Esophagus muscularis mucosa (tissue), 4 donors: Measurements from ENCODE around the gene AKT3. TPM values are rescaled to one million over a fixed set of nuclear protein-coding genes. Genes with fewer than 3 reads are reported as not detected.

Experiments used
- DNase-seq: peaks from one replicate; pipeline ENCODE4 v3.0.0-alpha.2; 2017; ENCODE audit errors: extremely low spot score
- H3K27ac ChIP-seq, 4 donors: fragments of 200-600 bp; sonication (generic); replicated peaks in 1 of 4; 1 replicate in 3 of 4; 2 replicates in 1 of 4; pipeline ENCODE4 v1.5.1; 2016 to 2019; ENCODE audit warnings: mild to moderate bottlenecking in 1 of 4
- H3K27me3 ChIP-seq, 4 donors: fragments of 200-600 bp; sonication (generic); one replicate each; pipeline versions ENCODE4 v1.5.1 to v1.6.0; 2016 to 2019
- H3K36me3 ChIP-seq, 4 donors: fragments of 200-600 bp; sonication (generic); one replicate each; pipeline ENCODE4 v1.5.1; 2016 to 2019
- H3K4me1 ChIP-seq, 4 donors: fragments of 200-600 bp; sonication (generic); one replicate each; pipeline ENCODE4 v1.5.1; 2016 to 2019
- H3K4me3 ChIP-seq, 4 donors: fragments of 200-600 bp; sonication (generic); 1 replicate in 2 of 4; 2 replicates in 2 of 4; pipeline ENCODE4 v1.5.1; 2016 to 2019; ENCODE audit warnings: mild to moderate bottlenecking in 4 of 4, moderate library complexity in 1 of 4
- H3K9me3 ChIP-seq, 4 donors: fragments of 200-600 bp; sonication (generic); 1 replicate in 3 of 4; 2 replicates in 1 of 4; pipeline ENCODE4 v1.5.1; 2016 to 2019
- EP300 ChIP-seq: sonication (generic); formaldehyde crosslinking; IDR thresholded peaks from one replicate; pipeline ENCODE4 v1.6.1; 2017; ENCODE audit warnings: antibody characterized with exemption
- POLR2A ChIP-seq: fragments of 450-650 bp; IDR thresholded peaks from one replicate; pipeline ENCODE4 v1.6.1; 2017; ENCODE audit warnings: antibody characterized with exemption, moderate library complexity, mild to moderate bottlenecking, low read depth
- POLR2AphosphoS5 ChIP-seq, 2 donors: sonication (generic); formaldehyde crosslinking; IDR thresholded peaks; one replicate each; pipeline ENCODE4 v1.6.1; 2017; ENCODE audit warnings: antibody characterized with exemption in 2 of 2
- WGBS: methylation state at CpG from one replicate; pipeline ENCODE4 v1.1.5; 2018; 5-methylcytosine and 5-hydroxymethylcytosine counted together
- intact Hi-C: fragments of 100-400 bp; cut with DNase I; formaldehyde crosslinking; loops from one replicate; pipeline ENCODE4 v1.15.1; 2023
- total RNA-seq, 4 donors: library from RNA; depleted of rRNA; stranded (reverse); fragments of >200 nt; gene quantifications; one replicate each; pipeline versions ENCODE4 v1.1.0 to v1.2.1, GENCODE V29; 2016
- TF ChIP-seq, protein P1 (sequence below), 3 experiments: fragments of 200-600 bp in 2 of 3; fragments of 450-650 bp in 1 of 3; sonication (generic) in 2 of 3; IDR thresholded peaks; one replicate each; pipeline ENCODE4 v1.5.1; 2017 to 2019; ENCODE audit warnings: antibody characterized with exemption in 3 of 3, mild to moderate bottlenecking in 2 of 3, moderate library complexity in 1 of 3

The AKT3 gene
- total RNA-seq, 4 donors from 2014 or later, result 63.9 to 104 (median 74.2) TPM

DNA sequence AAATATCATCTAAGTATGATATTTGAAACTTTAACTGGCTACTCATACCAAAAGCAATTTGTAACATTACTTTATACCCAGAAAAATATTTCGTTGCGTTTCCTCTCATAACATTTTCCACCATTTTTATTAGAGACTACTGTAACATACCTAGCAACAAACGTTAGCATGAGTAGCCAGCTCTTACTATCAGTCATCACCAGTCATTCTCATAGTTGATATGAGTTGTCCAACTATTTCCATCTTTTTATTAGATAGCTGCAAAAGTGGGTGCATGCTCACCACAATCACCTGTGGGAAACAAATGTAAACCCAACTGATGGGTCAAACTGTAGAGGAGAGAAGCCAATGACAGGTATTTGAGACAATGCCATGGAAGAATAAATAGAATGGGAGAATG lies 114.6 kb downstream of the AKT3 start:
- H3K27ac ChIP-seq, result no peak overlapping the region
- 87% methylated on average over 3 of the region's 3 CpGs for WGBS
- no peak for DNase-seq
- intact Hi-C loops, result no loop called here
- H3K9me3 ChIP-seq, result no peaks in the 10 kb centered on the region
- H3K36me3 ChIP-seq, result no peaks in the 10 kb centered on the region
- H3K27me3 ChIP-seq, result no peaks in the 10 kb centered on the region
- TF ChIP-seq EP300 (no peak), POLR2A (no peak), POLR2AphosphoS5 (IDR thresholded peaks at IDR 0.05) (no peak)
- TF ChIP-seq, protein P1, sequence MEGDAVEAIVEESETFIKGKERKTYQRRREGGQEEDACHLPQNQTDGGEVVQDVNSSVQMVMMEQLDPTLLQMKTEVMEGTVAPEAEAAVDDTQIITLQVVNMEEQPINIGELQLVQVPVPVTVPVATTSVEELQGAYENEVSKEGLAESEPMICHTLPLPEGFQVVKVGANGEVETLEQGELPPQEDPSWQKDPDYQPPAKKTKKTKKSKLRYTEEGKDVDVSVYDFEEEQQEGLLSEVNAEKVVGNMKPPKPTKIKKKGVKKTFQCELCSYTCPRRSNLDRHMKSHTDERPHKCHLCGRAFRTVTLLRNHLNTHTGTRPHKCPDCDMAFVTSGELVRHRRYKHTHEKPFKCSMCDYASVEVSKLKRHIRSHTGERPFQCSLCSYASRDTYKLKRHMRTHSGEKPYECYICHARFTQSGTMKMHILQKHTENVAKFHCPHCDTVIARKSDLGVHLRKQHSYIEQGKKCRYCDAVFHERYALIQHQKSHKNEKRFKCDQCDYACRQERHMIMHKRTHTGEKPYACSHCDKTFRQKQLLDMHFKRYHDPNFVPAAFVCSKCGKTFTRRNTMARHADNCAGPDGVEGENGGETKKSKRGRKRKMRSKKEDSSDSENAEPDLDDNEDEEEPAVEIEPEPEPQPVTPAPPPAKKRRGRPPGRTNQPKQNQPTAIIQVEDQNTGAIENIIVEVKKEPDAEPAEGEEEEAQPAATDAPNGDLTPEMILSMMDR (IDR thresholded peaks at IDR 0.05), result no peak
- H3K4me1 ChIP-seq, result peaks cover 10 to 52% (median 36%) of the 10 kb centered on the region in 4 donors
- H3K4me3 ChIP-seq, result no peak overlapping the region

DNA sequence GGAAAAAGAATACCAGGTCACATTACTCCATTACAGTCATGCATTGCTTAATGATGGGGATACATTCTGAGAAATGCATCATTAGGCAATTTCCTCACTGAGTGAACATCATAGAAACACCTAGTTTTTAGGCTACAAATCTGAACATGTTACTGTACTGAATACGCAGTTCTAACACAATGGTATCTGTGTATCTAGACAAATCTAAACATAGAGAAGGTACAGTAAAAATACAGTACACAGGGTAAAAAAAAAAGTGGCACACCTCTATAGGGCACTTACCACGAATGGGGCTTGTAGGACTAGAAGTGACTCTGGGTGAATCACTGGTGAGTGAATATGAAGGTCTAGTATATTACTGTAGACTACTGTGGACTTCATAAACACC lies 115.7 kb downstream of the AKT3 start:
- DNase-seq, result no peak
- no peak overlapping the region for H3K27ac ChIP-seq
- H3K27me3 ChIP-seq, result no peaks in the 10 kb centered on the region
- no peaks in the 10 kb centered on the region for H3K36me3 ChIP-seq
- intact Hi-C loops, result no loop called here
- H3K4me1 ChIP-seq, result peaks cover under 1 to 47% (median 33%) of the 10 kb centered on the region in 4 donors
- TF ChIP-seq EP300, result no peak
- TF ChIP-seq POLR2A, result no peak
- TF ChIP-seq, protein P1 (IDR thresholded peaks at IDR 0.05), result no peak
- TF ChIP-seq POLR2AphosphoS5 (IDR thresholded peaks at IDR 0.05), result no peak
- 78% methylated on average over 2 of the region's 2 CpGs for WGBS
- no peak overlapping the region for H3K4me3 ChIP-seq
- no peaks in the 10 kb centered on the region for H3K9me3 ChIP-seq

DNA sequence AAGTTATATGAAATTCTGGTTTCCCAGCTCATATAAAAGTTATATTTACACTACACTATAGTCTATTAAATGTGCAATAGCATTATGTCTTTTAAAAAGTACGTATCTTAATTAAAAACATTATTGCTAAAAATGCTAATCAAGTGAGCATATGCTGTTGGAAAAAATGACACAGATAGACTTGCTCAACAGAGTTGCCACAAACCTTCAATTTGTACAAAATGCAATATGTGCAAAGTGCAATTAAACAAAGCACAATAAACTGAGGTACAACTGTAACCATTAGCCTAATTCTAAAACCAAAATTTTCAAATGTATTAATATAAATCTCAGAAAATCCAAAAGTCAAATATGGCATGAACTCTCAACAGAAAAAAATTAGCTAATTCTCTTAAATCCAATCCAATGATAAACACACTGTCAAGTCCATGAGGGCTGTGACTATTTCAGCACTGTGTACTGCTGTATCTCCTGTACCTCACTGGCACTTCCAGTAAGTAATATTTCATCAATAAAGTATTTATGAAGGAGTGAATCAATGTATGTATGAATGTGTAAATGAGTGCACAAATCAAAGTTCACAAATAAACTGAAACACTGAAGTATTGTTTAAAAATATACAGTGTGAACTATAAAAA lies 116.3 kb downstream of the AKT3 start:
- no peak for DNase-seq
- TF ChIP-seq, protein P1 (IDR thresholded peaks at IDR 0.05), result no peak
- no peak for TF ChIP-seq EP300
- TF ChIP-seq POLR2AphosphoS5 (IDR thresholded peaks at IDR 0.05), result no peak
- TF ChIP-seq POLR2A, result no peak
- 97% methylated on average over 1 of the region's 1 CpG for WGBS
- no peak overlapping the region for H3K27ac ChIP-seq
- H3K4me1 ChIP-seq, result peaks cover 0 to 47% (median 32%) of the 10 kb centered on the region in 4 donors
- no peaks in the 10 kb centered on the region for H3K27me3 ChIP-seq
- no peak overlapping the region for H3K4me3 ChIP-seq
- no peaks in the 10 kb centered on the region for H3K36me3 ChIP-seq
- H3K9me3 ChIP-seq, result no peaks in the 10 kb centered on the region
- intact Hi-C loops, result loop anchor here (1.0 kb wide), 1 partner anchor 10 kb away; no protein-coding TSS in a partner anchor

DNA sequence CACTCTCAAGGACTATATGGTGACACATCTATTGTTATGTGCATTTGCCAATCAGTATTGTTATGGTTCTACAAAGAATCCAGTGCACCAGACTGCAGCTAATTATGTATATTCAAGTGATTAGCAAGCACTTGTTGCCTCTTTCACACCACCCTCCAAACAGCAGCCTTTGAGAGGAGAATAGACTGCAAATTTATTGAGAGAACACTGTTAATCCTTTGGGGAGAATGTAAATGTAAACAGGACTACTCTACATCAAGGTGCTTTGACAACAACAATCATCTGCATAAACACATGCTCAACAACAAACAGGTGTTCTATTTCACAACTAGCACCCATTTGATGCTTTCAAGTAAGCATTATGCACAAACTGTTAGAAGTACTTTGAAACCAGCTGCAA lies 117.4 kb downstream of the AKT3 start:
- TF ChIP-seq POLR2A (no peak), EP300 (no peak), POLR2AphosphoS5 (IDR thresholded peaks at IDR 0.05) (no peak)
- TF ChIP-seq, protein P1 (IDR thresholded peaks at IDR 0.05), result no peak
- no peaks in the 10 kb centered on the region for H3K27me3 ChIP-seq
- intact Hi-C loops, result loop anchor here (1.0 kb wide), 1 partner anchor 11 kb away; no protein-coding TSS in a partner anchor
- no peak overlapping the region for H3K27ac ChIP-seq
- no peaks in the 10 kb centered on the region for H3K9me3 ChIP-seq
- DNase-seq, result no peak
- no peaks in the 10 kb centered on the region for H3K36me3 ChIP-seq
- H3K4me1 ChIP-seq, result peaks cover 0 to 47% (median 30%) of the 10 kb centered on the region in 4 donors
- H3K4me3 ChIP-seq, result no peak overlapping the region
